GM21723 (cell line): ENCODE data around the gene SERPINB1.

Experiments
- ATAC-seq: cut with Tn5 transposase; IDR thresholded peaks from one replicate; pipeline ENCODE4 v1.9.1; 2021; ENCODE audit warnings: mild to moderate bottlenecking, moderate library complexity; ENCODE audit not compliant: unreplicated experiment

SERPINB1 gene

DNA sequence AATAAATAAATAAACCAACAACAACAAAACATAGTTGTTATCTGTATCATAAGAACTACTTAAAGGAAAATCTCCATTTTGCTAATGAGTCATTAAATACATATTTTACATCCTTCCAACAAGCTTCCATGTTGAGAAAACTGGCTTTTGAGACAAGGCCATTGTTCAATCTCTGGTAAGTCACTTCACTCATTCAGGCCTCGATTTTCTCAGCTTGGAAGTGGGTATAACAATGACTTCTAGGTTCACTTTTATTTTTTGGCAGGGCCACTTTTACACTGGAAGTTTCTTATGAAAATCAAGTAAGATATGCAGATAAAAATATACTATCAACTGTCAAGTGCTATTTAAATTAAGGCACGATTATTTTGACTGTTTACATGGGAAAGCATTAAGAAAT, 46.5 kb downstream of the SERPINB1 start:
- no peak for ATAC-seq

DNA sequence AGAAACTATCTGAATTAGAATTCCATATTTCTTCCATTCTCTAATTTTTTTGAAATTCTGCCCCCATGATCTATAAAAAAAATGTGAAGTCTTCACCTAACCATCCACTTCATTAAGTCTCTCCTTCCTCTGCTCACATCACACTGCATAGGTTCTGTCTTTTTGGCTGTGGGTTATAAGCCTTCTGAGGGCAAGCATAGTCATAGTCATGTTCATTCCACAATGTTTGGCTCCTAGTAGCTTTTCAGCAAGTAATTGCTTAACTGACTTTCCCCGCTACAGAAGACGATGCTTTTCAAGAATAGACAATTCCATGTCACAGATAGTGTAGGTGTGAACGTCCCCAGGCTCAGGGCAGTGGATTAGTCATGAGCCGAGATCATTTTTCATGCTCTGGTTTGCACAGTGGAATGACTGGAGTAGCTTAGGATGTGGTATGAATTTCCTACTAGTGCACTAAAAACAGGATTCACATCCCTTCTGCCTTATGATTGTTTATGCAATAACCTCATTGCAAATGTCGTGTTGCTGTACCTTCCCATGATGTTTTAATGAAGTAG, 47.4 kb downstream of the SERPINB1 start:
- ATAC-seq: no peak

DNA sequence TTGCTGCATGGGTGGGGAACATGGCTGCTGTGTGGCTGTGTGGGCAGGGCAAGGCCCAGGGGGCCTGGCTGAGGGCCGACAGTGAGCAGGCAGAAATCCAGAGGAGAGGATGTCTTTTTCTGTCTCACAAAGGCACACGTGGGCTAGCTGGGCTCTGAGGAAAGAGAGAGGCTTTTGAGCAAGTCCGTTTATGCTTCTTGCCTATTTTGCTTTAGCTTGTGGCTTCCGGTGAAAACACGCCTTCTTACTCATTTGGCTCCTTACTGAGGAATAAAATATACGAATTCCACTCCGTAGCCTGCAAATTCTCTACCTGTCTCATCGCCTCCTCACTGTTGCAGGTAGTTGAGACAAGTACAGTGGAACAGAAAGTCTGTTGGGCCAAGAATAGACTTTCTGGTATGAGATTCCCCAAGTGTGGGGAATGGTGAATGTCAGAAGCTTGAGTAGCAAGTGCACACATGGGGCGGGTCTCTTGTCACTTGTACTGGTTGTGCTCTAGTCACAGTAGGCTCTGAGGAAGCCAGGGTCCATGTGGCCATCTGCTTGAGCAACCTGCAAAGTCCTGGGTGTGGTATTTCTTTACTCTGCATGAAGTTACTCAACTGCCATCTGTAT, 48.0 kb downstream of the SERPINB1 start:
- no peak for ATAC-seq

DNA sequence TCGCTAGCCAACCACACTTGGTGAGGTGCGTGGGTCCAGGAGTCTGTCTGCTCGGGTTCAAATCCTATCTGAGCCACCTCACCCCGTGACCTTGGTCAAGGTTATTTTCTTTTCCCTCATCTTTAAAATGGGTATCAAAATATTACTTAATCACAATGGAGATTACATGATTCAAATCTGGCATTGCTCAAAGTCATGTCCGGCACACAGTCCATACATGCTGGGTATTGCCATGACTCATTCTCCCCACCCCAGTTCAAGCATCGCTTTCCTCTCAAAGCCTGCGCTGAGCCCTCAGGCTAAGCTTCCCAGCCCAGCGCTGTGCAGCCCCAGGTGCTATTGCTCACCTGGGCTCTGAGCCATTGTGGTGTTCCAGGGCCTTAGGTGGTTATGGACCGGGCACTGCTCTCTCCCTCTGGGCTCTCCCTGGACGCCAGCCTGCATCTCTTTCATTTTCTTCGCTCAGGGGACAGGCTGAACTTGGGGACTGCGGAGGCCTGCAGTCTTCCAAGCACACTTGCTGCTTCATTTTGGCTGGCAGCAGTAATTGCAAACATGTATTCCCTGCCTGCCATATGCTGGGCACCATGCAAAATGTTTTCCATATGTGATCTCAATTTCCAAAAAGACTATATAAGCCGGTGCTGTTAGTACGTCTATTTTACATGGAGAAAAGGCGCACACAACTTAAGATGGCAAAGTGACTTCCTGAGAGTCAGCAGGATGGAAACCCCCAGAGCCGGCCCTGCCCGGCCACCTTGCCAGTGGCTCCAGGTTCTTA, 49.1 kb downstream of the SERPINB1 start:
- no peak for ATAC-seq

DNA sequence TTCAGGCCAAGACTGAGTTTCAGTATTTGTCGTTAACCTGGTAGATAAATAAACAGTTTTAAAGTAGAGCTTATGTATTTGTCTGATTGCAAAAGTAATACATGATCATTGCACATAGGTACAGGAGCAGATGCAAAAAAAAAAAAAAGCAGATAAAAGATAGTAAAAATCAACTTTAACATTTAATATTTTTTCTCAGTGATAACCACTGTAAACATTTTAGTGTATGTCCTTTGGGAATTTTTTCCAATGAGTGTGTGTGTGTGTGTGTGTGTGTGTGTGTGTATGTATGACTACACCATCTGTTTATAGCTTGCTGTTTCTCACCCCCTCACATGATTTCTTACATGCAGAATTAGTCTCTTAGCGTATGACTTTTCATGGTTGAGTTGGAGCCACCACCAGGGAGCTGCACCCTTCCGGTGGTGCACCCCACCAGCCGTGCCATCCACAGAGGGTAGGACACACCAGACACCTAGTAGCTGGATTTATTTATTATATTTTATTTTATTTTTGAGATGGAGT, 50.2 kb downstream of the SERPINB1 start:
- no peak for ATAC-seq

DNA sequence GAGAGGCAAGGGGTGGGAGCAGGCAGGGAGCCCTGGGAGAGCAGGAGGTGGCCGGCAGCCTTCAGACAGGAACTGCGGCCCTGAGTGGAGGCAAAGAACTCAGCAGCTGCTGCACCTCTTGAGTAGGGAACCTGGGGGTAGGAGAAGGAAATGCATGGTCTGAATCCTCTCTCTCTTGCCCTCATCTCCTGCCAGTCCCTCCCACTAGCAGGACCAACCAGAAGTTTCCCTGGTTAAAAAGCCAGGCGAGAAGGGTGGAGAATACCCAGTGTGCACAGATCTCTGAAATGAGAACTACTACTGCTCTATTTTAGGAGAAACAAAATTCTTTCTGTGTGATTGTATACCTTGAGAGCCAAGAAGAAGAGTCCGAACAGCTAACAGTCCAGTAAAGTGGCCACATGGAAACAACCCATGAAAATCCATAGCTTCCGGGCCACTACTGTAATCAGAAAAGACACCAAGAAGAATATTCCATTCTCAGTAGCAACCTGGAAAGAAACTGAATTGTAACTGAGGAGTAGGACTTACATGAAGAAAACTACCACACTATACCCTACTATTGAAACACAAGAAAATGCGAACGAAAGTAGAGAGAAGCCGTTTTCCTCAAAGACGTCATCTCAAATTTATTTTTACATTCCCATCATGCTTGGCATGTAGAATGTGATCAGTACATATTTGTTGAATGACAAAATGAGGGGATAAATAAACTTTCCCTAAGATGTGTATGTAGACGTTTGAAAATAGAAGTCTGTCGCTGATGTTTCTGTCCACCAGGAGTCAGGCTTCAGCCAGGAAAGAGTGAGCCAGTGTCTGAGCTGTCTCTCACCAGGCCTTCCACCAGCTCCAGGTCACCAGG, 50.8 kb downstream of the SERPINB1 start:
- no peak for ATAC-seq

DNA sequence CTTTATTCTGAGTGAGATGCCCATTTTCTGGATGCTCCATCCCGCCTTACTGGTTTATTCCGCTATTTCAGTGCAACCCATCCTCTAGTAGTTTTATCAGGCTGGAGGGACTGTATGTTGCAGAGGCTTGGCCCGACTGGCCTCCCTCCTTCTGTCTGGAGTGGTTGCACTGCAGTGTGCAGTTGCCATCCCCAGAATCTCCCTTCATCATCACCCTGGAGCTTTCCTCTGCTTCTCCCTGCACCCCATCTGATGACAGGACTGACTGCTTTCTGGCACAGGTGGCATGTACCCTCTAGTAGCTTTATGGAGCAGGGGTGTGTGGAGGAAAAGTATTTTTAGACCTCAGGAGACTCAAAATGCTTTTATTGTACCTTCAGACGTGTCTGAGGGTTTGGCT, 55.4 kb downstream of the SERPINB1 start:
- ATAC-seq: no peak

DNA sequence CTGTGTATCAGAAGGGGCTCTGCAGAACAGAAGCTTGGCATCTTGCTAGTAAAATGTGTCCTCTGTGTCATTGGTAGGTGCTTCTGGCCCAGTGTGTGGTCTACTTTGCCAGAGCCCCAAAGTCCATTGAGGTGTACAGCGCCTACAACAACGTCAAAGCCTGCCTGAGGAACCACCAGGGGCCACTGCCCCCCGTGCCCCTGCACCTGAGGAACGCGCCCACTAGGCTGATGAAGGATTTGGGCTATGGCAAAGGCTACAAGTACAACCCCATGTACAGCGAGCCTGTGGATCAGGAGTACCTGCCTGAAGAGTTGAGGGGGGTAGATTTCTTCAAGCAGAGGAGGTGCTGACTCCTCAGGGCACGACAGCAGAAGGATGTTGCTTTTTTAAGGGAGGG, 56.7 kb downstream of the SERPINB1 start:
- no peak for ATAC-seq

DNA sequence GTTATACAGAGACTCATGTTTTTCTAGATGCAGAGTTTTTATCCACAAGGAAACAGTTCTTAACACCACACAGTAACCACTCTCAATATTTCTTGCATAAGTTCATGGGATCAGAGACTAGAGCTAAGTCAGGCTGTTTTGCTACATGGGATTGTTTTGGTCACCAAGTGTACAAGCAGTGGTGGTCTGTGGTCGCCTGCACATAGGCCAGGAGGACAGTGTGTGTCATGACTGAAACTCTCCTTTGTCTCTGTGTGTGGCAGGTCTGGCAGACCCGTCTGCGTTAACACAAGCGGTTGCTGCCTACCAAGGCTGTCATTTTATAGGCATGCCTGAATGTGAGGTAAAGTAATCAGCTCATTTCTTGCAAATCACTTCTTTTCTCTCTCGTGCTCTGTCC, 57.6 kb downstream of the SERPINB1 start:
- no peak for ATAC-seq

DNA sequence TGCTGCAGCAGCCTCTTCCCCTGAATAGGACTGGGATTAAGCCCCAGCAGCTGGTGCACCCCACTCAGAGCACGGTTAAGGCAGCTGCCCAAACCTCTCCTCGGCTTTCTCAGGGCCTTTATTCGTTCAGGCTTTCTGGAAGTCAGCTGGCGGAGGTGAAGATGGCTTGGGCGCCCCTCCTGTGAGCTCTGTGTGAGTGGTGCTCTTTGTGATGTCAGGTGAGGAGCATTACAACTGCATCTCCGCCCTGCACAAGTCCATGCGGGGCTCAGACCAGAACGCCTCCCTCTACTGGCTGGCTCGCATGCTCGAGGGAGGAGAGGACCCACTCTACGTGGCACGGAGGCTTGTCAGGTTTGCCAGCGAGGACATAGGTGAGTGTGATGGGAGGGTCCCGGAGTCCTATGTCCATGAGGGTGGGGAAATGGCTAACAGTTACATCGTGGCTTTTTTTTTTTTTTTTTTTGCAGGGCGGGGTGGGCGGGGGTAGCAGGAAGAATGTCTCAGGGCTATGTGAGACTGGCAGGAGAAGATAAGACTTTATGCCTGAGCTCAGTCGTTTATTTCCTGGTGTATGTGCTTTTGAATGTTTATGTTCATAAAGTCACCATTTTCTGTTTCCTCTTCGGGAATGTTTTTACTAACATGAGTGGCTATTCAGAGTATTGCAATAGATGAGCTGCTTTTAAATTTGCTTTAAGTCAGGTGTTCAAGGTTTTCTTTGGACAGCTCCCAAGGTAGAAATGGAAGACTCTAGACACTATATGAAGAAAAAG, 58.3 kb downstream of the SERPINB1 start:
- ATAC-seq: no peak

DNA sequence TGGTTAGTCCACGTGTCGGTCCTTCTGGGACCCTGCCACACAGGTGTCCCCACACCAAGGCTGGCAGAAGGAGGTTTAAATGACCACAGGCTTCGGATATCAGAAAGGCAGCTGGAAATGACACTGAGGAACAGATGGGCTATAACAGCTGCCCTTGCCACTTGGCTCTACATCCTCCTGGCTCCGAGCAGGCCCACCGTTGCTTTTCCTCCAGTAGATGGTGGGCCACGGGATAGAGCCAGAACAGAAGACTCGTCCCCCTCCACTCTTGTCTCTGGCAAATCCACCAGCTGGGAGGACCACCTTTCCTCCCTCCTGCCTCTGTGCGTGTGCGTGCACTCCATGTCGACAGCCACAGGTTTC, 58.9 kb downstream of the SERPINB1 start:
- ATAC-seq: no peak

DNA sequence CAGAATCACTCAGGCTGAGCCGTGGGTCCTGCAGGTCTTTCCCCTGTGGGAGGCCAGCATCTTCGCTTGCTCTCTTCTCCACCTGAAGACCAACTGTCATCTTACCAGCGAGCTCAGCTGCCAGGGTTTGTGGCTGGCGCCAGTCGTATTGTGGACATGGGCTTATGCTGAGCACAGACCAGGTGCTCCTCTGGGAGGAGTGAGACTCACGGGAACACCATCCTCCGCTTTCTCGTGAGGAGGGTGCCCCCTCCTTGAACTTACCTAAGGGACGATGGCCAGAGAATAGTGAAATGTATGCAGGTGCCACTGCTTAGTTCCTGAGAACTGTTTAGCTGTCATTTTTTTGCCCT, 59.3 kb downstream of the SERPINB1 start:
- no peak for ATAC-seq
